Thymus (tissue), 11 donors: ENCODE results near the gene PERP. TPM values are rescaled to one million over a fixed set of nuclear protein-coding genes. Genes with fewer than 3 reads are reported as not detected.
"Not testable (repeated sequence)": the region's sequence is repeated elsewhere in the genome, so short reads cannot be mapped to it uniquely, and the experiment has no call there.

ENCODE experiments used
- DNase-seq, 9 donors: peaks; one replicate each; pipeline ENCODE4 v3.0.0-alpha.2; 2013; ENCODE audit warnings: low spot score in 9 of 9, low read depth in 6 of 9, missing footprints in 1 of 9
- H3K27ac ChIP-seq, 2 donors: one replicate each; pipeline ENCODE4 v1.5.1; 2013; ENCODE audit warnings: control low read depth in 1 of 2, low read depth in 1 of 2, low read length in 1 of 2, mild to moderate bottlenecking in 1 of 2, moderate library complexity in 1 of 2
- H3K27me3 ChIP-seq, 2 donors: one replicate each; pipeline ENCODE4 v1.5.1; 2013; ENCODE audit warnings: low read length in 1 of 2; ENCODE audit not compliant: control insufficient read depth in 2 of 2, insufficient read depth in 1 of 2
- H3K36me3 ChIP-seq, 2 donors: one replicate each; pipeline ENCODE4 v1.5.1; 2013; ENCODE audit warnings: low read length in 1 of 2, mild to moderate bottlenecking in 1 of 2, moderate library complexity in 1 of 2; ENCODE audit not compliant: control insufficient read depth in 2 of 2, insufficient read depth in 2 of 2
- H3K4me1 ChIP-seq, 2 donors: one replicate each; pipeline ENCODE4 v1.5.1; 2013; ENCODE audit warnings: low read length in 2 of 2; ENCODE audit not compliant: control insufficient read depth in 2 of 2, insufficient read depth in 2 of 2
- H3K4me3 ChIP-seq, 2 donors: one replicate each; pipeline ENCODE4 v1.5.1; 2013; ENCODE audit warnings: low read length in 2 of 2, control low read depth in 1 of 2, mild to moderate bottlenecking in 1 of 2
- H3K9me3 ChIP-seq, 2 donors: one replicate each; pipeline ENCODE4 v1.5.1; 2013; ENCODE audit warnings: low read length in 1 of 2, mild to moderate bottlenecking in 1 of 2; ENCODE audit not compliant: control insufficient read depth in 2 of 2, insufficient read depth in 1 of 2
- WGBS: extraction: QIAGEN DNeasy Blood & Tissue Kit; methylation state at CpG from one replicate; pipeline ENCODE4 v1.1.7; 2013; 5-methylcytosine and 5-hydroxymethylcytosine counted together
- polyA plus RNA-seq: library from polyadenylated mRNA; stranded (reverse); fragments of 200-250 nt; gene quantifications from one replicate; pipeline ENCODE4 v1.2.3, GENCODE V29; 2013
- total RNA-seq: library from RNA; stranded (reverse); fragments of 120-200 nt; gene quantifications from one replicate; pipeline ENCODE4 v1.2.4, GENCODE V29; 2013
- donor health status: healthy.

The PERP gene
- total and polyA plus RNA-seq, 2 donors, result 8.4 to 182 TPM

DNA sequence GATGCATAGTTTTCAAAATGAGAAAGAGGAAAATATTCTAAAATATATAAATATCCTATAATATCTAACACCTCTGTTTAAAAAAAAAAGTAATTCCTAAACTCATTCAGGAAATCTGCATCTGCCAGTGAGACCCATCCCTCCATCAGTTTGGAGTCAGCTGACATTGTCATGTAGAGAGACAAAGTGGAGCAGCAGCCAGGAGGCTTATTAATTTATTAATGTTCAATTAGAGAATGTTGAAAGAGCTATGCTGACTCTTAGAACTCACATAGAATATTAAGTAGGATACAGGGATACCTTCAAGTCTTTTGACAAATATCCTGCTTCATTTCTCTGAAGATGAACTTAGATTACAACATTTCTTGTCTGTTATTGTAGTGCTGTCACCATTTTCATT lies 12.8 kb upstream of the PERP start:
- Histone ChIP-seq H3K36me3 (no peaks in the 10 kb centered on the region), H3K9me3 (no peaks in the 10 kb centered on the region), H3K4me1 (peaks cover 0 to 4% of the 10 kb centered on the region in 2 donors), H3K27me3 (peaks cover 0 to 5% of the 10 kb centered on the region in 2 donors), H3K4me3 (no peak overlapping the region), H3K27ac (no peak overlapping the region)
- DNase-seq, result no peak

DNA sequence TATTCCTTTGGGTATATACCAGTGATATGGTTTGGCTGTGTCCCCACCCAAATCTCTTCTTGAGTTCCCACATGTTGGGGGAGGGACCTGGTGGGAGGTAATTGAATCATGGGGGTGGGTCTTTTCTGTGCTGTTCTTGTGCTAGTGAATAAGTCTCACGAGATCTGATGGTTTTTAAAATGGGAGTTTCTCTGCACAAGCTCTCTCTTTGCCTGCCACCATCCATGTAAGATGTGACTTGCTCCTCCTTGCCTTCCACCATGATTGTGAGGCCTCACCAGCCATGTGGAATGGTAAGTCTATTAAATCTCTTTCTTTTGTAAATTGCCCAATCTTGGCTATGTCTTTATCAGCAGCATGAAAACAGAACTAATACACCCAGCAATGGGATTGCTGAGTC lies 12.0 kb upstream of the PERP start:
- not testable (repeated sequence) for H3K4me3 ChIP-seq, H3K36me3 ChIP-seq, DNase-seq, H3K27me3 ChIP-seq, H3K9me3 ChIP-seq, H3K4me1 ChIP-seq, H3K27ac ChIP-seq
- WGBS, result 88% methylated on average over 1 of the region's 1 CpG

DNA sequence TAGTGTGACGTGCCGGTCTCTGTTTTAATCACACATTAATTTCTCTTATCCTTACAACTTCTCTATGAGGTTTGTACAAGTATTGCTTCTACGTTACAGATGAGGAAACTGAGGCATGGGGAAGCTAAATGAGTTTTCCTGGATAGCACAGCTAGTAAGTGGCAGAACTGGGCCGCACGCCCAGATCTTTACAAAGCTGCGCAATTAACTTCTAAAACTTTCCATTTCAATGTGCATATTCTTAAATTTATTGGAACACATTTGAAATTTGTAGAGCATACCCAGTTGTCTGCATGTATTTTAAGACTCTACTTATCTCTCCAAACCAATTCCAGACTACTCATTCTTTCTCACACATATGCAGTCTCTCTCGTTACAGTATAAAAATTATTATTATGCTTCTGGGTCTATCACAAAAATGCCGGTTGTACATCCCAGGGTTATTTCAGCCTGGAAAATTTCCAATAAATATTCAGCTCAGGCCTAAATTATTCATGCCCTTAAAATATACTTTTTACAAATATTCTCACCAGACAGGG lies 10.2 kb upstream of the PERP start:
- 97% methylated on average over 8 of the region's 8 CpGs for WGBS

DNA sequence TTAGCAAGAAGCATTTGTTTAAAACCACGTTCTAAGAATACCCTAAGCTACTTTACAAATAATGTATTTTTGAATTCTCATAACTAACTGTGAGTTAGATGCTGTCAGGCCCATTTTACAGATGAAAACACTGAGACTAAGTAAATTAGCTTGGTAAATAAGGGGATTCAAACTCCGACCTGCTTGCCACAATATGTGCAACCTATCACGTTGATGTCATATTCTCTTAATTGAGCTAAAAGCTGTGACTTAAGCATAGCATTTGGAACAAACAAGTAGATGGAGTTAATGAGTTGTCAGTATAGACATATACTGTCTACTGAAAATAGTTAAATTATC lies 9.4 kb upstream of the PERP start:
- WGBS, result 88% methylated on average over 3 of the region's 3 CpGs

More for the DNA sequence above, 10.2 kb upstream of the PERP start:
- Histone ChIP-seq H3K27me3 (peaks cover 0 to 10% of the 10 kb centered on the region in 2 donors), H3K4me1 (peaks cover 0 to 4% of the 10 kb centered on the region in 2 donors), H3K9me3 (no peaks in the 10 kb centered on the region), H3K4me3 (no peak overlapping the region), H3K27ac (no peak overlapping the region), H3K36me3 (no peaks in the 10 kb centered on the region)
- no peak for DNase-seq

DNA sequence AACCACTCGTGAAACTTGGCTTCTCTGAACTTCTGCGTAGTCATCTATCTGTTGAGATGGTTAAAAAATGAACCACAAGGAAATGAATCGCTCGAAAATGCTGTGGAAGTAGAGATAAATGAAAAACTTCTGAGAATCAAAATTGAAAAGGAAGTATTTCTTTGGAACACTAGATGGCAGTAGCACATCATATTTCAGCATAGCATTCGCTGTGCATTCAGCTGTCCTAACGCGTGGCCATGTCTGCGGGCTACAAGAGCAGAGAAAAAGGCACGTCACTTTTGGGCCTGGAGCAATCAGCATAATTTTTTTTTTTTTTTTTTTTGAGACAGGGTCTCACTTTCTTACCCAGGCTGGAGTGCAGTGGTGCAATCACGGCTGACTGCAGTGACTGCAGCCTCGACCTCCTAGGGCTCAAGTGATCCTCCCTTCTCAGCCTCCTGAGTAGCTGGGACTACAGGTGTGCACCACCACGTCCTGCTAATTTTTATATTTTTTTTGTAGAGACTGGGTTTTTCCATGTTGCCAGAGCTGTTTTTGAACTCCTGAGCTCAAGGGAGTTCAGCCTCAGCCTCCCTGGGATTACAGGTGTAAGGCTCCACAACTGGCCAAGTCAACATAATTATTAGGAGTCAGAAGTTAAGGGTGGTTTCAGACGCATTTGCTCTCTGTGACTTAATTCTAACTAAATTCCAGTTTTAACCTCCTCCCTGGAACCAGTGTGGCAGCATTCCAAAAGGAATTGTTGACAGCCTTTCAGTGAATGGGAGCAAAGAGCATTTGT lies 8.8 kb upstream of the PERP start:
- H3K4me1 ChIP-seq, result peaks cover 0 to 4% of the 10 kb centered on the region in 2 donors
- 29% methylated on average over 13 of the region's 13 CpGs for WGBS
- H3K27ac ChIP-seq, result no peak overlapping the region
- DNase-seq, result peak in 8 of 9 donors; percentile 51 to 82 (median 60)
- H3K27me3 ChIP-seq, result peaks cover 0 to 10% of the 10 kb centered on the region in 2 donors
- no peaks in the 10 kb centered on the region for H3K9me3 ChIP-seq
- no peaks in the 10 kb centered on the region for H3K36me3 ChIP-seq
- no peak overlapping the region for H3K4me3 ChIP-seq

More for the DNA sequence above, 9.4 kb upstream of the PERP start:
- no peaks in the 10 kb centered on the region for H3K9me3 ChIP-seq
- H3K27me3 ChIP-seq, result peaks cover 0 to 10% of the 10 kb centered on the region in 2 donors
- H3K4me1 ChIP-seq, result peaks cover 0 to 4% of the 10 kb centered on the region in 2 donors
- DNase-seq, result no peak
- no peak overlapping the region for H3K4me3 ChIP-seq
- no peaks in the 10 kb centered on the region for H3K36me3 ChIP-seq
- H3K27ac ChIP-seq, result no peak overlapping the region

DNA sequence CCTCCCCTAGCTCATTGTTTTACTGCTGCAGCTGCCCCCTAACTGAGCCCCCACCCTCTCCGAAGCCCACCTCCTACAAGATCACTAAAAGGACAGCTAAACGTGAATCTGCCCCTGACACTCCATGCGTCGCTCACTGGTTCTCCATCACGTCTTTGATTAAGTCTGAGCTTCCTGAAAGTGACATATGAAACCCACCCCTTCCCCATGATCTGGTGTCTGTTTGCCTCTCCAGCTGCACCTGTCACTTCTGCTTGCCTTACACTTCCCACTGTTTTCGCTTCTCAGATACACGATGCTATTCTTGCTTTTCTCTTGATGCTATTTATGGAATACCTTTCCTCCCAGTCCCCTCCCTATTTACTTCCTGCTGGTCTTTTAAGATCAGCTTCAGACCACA lies 8.0 kb upstream of the PERP start:
- Histone ChIP-seq H3K9me3 (no peaks in the 10 kb centered on the region), H3K27me3 (peaks cover 0 to 10% of the 10 kb centered on the region in 2 donors), H3K27ac (no peak overlapping the region), H3K36me3 (no peaks in the 10 kb centered on the region), H3K4me3 (no peak overlapping the region), H3K4me1 (peaks cover 0 to 4% of the 10 kb centered on the region in 2 donors)
- 10% methylated on average over 7 of the region's 7 CpGs for whole genome bisulfite sequencing
- DNase-seq, result peak in 1 of 9 donors; percentile 28

DNA sequence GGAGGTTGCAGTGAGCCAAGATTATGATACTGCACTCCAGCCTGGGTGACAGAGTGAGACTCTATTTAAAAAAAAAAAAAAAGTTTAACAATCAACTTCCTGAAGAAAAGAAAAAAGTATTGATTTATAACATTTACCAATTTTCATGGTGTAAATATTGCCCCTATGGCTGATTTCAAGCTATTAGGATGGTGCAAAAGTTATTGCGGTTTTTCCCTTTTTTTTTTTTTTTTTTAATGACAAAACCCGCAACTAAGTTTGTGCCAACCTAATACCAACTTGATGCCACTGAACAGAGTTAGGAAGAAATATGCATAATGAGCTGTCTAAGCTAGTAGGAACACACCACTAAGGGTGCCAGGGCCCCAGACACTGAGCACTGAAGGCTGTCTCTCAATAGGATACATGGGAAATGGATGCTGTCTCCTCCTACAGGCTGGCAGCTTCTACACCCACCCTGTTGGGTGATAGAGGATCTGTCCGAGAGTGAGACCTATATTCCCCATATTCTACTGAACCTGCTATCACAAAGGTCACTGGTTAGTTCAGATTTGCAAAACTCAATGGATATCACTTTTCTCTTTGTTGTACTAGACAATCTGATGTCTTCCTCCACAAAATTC lies 6.5 kb upstream of the PERP start:
- DNase-seq, result no peak
- H3K4me1 ChIP-seq, result peaks cover 0 to 4% of the 10 kb centered on the region in 2 donors
- 97% methylated on average over 3 of the region's 3 CpGs for WGBS

DNA sequence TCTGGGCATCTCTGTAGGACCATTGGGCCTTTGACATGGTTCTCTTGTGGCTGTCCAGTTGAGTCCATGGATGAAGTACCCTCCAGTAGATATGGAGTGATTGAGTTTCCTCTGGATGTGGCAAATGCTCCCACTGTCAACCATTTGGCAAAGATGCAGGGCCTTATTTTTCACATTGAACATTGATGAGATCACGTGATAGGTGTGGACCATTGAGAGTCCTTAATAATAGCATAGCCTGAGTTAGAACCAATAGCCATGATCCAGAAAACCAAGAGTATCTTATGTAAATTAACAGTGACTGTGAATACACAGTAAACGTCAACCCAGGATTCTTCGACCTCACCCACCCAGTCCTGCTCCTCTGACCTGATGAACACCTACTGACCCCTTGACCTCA lies 3.0 kb upstream of the PERP start:
- Histone ChIP-seq H3K9me3 (no peaks in the 10 kb centered on the region), H3K4me3 (no peak overlapping the region), H3K27ac (no peak overlapping the region), H3K4me1 (peaks cover 2 to 10% of the 10 kb centered on the region in 2 donors), H3K36me3 (no peaks in the 10 kb centered on the region), H3K27me3 (peaks cover 33 to 52% of the 10 kb centered on the region in 2 donors)
- DNase-seq, result no peak
- WGBS, result 94% methylated on average over 3 of the region's 3 CpGs

More for the DNA sequence above, 6.5 kb upstream of the PERP start:
- Histone ChIP-seq H3K9me3 (no peaks in the 10 kb centered on the region), H3K36me3 (no peaks in the 10 kb centered on the region), H3K4me3 (no peak overlapping the region), H3K27ac (no peak overlapping the region), H3K27me3 (peaks cover 5 to 20% of the 10 kb centered on the region in 2 donors)
